ENCODE results near the gene CD7. TPM values are rescaled to one million over a fixed set of nuclear protein-coding genes. Genes with fewer than 3 reads are reported as not detected.
"Not testable (repeated sequence)": the region's sequence is repeated elsewhere in the genome, so short reads cannot be mapped to it uniquely, and the experiment has no call there.

CD7 gene
- polyA plus RNA-seq (2012; ENCODE audit: missing spikeins): not detected

- FAIRE-seq (no peak), DNase-seq (ENCODE audit: insufficient read length) (no peak)
- TF ChIP-seq TAF1 (IDR thresholded peaks at IDR 0.05; ENCODE audit: borderline replicate concordance, low read depth, low read length): no peak
- no peak for TF ChIP-seq POLR2AphosphoS5 (IDR thresholded peaks at IDR 0.05; ENCODE audit: low read depth, low read length)
- no peak for TF ChIP-seq POLR2A (IDR thresholded peaks at IDR 0.05; ENCODE audit: low read depth, low read length)
Measured at GRCh38 chr17:82317394-82318168, at the start of gene CD7. Gene CD7 (minus strand): TSS chr17:82317608. CDS start chr17:82317495, 113 bp downstream.

GRCh38 chr17:82366749-82367148, 49.3 kb upstream of the CD7 start:
- TF ChIP-seq TAF1 (IDR thresholded peaks at IDR 0.05; ENCODE audit: borderline replicate concordance, low read depth, low read length) (no peak), POLR2AphosphoS5 (IDR thresholded peaks at IDR 0.05; ENCODE audit: low read depth, low read length) (no peak), POLR2A (IDR thresholded peaks at IDR 0.05; ENCODE audit: low read depth, low read length) (no peak)
- no peak for FAIRE-seq
- no peak for DNase-seq (ENCODE audit: insufficient read length)

GRCh38 chr17:82365606-82366295, 48.3 kb upstream of the CD7 start:
- FAIRE-seq (no peak), DNase-seq (ENCODE audit: insufficient read length) (no peak)
- no peak for TF ChIP-seq TAF1 (IDR thresholded peaks at IDR 0.05; ENCODE audit: borderline replicate concordance, low read depth, low read length)
- no peak for TF ChIP-seq POLR2AphosphoS5 (IDR thresholded peaks at IDR 0.05; ENCODE audit: low read depth, low read length)
- TF ChIP-seq POLR2A (IDR thresholded peaks at IDR 0.05; ENCODE audit: low read depth, low read length): no peak

GRCh38 chr17:82361885-82362633, 44.7 kb upstream of the CD7 start:
- no peak for DNase-seq (ENCODE audit: insufficient read length)
- no peak for TF ChIP-seq POLR2AphosphoS5 (IDR thresholded peaks at IDR 0.05; ENCODE audit: low read depth, low read length)
- no peak for TF ChIP-seq POLR2A (IDR thresholded peaks at IDR 0.05; ENCODE audit: low read depth, low read length)
- TF ChIP-seq TAF1 (IDR thresholded peaks at IDR 0.05; ENCODE audit: borderline replicate concordance, low read depth, low read length): no peak
- FAIRE-seq: no peak

GRCh38 chr17:82359451-82360074, 42.2 kb upstream of the CD7 start:
- not testable (repeated sequence) for DNase-seq (ENCODE audit: insufficient read length); FAIRE-seq

- FAIRE-seq (no peak), DNase-seq (ENCODE audit: insufficient read length) (no peak)
- TF ChIP-seq POLR2AphosphoS5 (IDR thresholded peaks at IDR 0.05; ENCODE audit: low read depth, low read length) (no peak), TAF1 (IDR thresholded peaks at IDR 0.05; ENCODE audit: borderline replicate concordance, low read depth, low read length) (no peak), POLR2A (IDR thresholded peaks at IDR 0.05; ENCODE audit: low read depth, low read length) (no peak)
Measured at GRCh38 chr17:82358465-82359350, 41.3 kb upstream of the CD7 start, which contains the start of gene TEX19. Gene TEX19 (plus strand): TSS chr17:82359247. CDS start chr17:82362151, 2,904 bp downstream.

- TF ChIP-seq POLR2A (IDR thresholded peaks at IDR 0.05; ENCODE audit: low read depth, low read length) (no peak), TAF1 (IDR thresholded peaks at IDR 0.05; ENCODE audit: borderline replicate concordance, low read depth, low read length) (no peak), POLR2AphosphoS5 (IDR thresholded peaks at IDR 0.05; ENCODE audit: low read depth, low read length) (no peak)
- DNase-seq (ENCODE audit: insufficient read length): no peak
- FAIRE-seq: no peak
Measured at GRCh38 chr17:82357394-82357793, 40.0 kb upstream of the CD7 start.

GRCh38 chr17:82356845-82357355, 39.5 kb upstream of the CD7 start:
- DNase-seq (ENCODE audit: insufficient read length) (no peak), FAIRE-seq (no peak)
- TF ChIP-seq TAF1 (IDR thresholded peaks at IDR 0.05; ENCODE audit: borderline replicate concordance, low read depth, low read length) (no peak), POLR2AphosphoS5 (IDR thresholded peaks at IDR 0.05; ENCODE audit: low read depth, low read length) (no peak)

- DNase-seq (ENCODE audit: insufficient read length) (no peak), FAIRE-seq (no peak)
- TF ChIP-seq POLR2AphosphoS5 (IDR thresholded peaks at IDR 0.05; ENCODE audit: low read depth, low read length) (no peak), TAF1 (IDR thresholded peaks at IDR 0.05; ENCODE audit: borderline replicate concordance, low read depth, low read length) (no peak), POLR2A (IDR thresholded peaks at IDR 0.05; ENCODE audit: low read depth, low read length) (no peak)
Measured at GRCh38 chr17:82355770-82356427, 38.5 kb upstream of the CD7 start.

- FAIRE-seq: no peak
- TF ChIP-seq POLR2A (IDR thresholded peaks at IDR 0.05; ENCODE audit: low read depth, low read length): no peak
- TF ChIP-seq POLR2AphosphoS5 (IDR thresholded peaks at IDR 0.05; ENCODE audit: low read depth, low read length): no peak
- no peak for DNase-seq (ENCODE audit: insufficient read length)
Measured at GRCh38 chr17:82354804-82355308, 37.4 kb upstream of the CD7 start.

Data from GM12892 (cell line).